Parathyroid adenoma (tissue), 2 donors: ENCODE data around the gene CCDC12.

Experiments
- H2AFZ ChIP-seq: fragments of 300-600 bp; sonication (generic); one replicate; pipeline ENCODE4 v1.7.0; 2017; ENCODE audit warnings: antibody characterized with exemption, mild to moderate bottlenecking
- H3K27ac ChIP-seq: fragments of 300-600 bp; sonication (generic); one replicate; pipeline ENCODE4 v1.7.0; 2017
- H3K27me3 ChIP-seq: fragments of 300-600 bp; sonication (generic); one replicate; pipeline ENCODE4 v1.7.0; 2017; ENCODE audit warnings: low read length; ENCODE audit not compliant: control insufficient read depth, insufficient read depth
- H3K36me3 ChIP-seq: fragments of 300-600 bp; sonication (generic); one replicate; pipeline ENCODE4 v1.7.0; 2017; ENCODE audit warnings: low read length; ENCODE audit not compliant: control insufficient read depth, insufficient read depth
- H3K4me1 ChIP-seq: fragments of 300-600 bp; sonication (generic); one replicate; pipeline ENCODE4 v1.7.0; 2017; ENCODE audit warnings: control low read depth
- H3K4me2 ChIP-seq: fragments of 300-600 bp; sonication (generic); one replicate; pipeline ENCODE4 v1.7.0; 2017; ENCODE audit warnings: low read length
- H3K4me3 ChIP-seq: fragments of 300-600 bp; sonication (generic); one replicate; pipeline ENCODE4 v1.7.0; 2017; ENCODE audit warnings: low read depth, low read length
- H3K79me2 ChIP-seq: fragments of 300-600 bp; sonication (generic); one replicate; pipeline ENCODE4 v1.7.0; 2017; ENCODE audit warnings: control low read depth
- H3K9ac ChIP-seq: fragments of 300-600 bp; sonication (generic); one replicate; pipeline ENCODE4 v1.7.0; 2017; ENCODE audit warnings: mild to moderate bottlenecking
- H3K9me3 ChIP-seq: fragments of 300-600 bp; sonication (generic); one replicate; pipeline ENCODE4 v1.7.0; 2017; ENCODE audit warnings: low read length; ENCODE audit not compliant: control insufficient read depth
- CTCF ChIP-seq: fragments of 300-600 bp; sonication (generic); IDR thresholded peaks from one replicate; pipeline ENCODE4 v1.7.0; 2017; ENCODE audit warnings: antibody characterized with exemption, mild to moderate bottlenecking
- donor health status: primary hyperparathyroidism.

Gene CCDC12

GRCh38 chr3:46905661-46906451 lies 70.7 kb downstream of the CCDC12 start:
- peaks cover 4% of the 10 kb centered on the region for H3K4me1 ChIP-seq
- TF ChIP-seq CTCF, result no peak
- no peaks in the 10 kb centered on the region for H3K36me3 ChIP-seq
- H2AFZ ChIP-seq, result no peak overlapping the region
- H3K4me2 ChIP-seq, result no peak overlapping the region
- H3K9me3 ChIP-seq, result no peaks in the 10 kb centered on the region
- no peaks in the 10 kb centered on the region for H3K79me2 ChIP-seq
- H3K9ac ChIP-seq, result no peak overlapping the region
- no peak overlapping the region for H3K4me3 ChIP-seq
- H3K27ac ChIP-seq, result no peak overlapping the region
- H3K27me3 ChIP-seq, result no peaks in the 10 kb centered on the region

GRCh38 chr3:46905213-46905560 lies 71.4 kb downstream of the CCDC12 start:
- no peak overlapping the region for H3K4me3 ChIP-seq
- no peaks in the 10 kb centered on the region for H3K27me3 ChIP-seq
- no peak overlapping the region for H3K27ac ChIP-seq
- no peaks in the 10 kb centered on the region for H3K79me2 ChIP-seq
- no peak overlapping the region for H3K9ac ChIP-seq
- H3K4me2 ChIP-seq, result no peak overlapping the region
- H2AFZ ChIP-seq, result no peak overlapping the region
- TF ChIP-seq CTCF, result no peak
- H3K4me1 ChIP-seq, result peaks cover 4% of the 10 kb centered on the region
- no peaks in the 10 kb centered on the region for H3K9me3 ChIP-seq
- H3K36me3 ChIP-seq, result no peaks in the 10 kb centered on the region

GRCh38 chr3:46904303-46905212 lies 72.0 kb downstream of the CCDC12 start:
- no peak overlapping the region for H3K4me3 ChIP-seq
- H3K9me3 ChIP-seq, result no peaks in the 10 kb centered on the region
- H3K79me2 ChIP-seq, result no peaks in the 10 kb centered on the region
- H3K4me1 ChIP-seq, result peaks cover 4% of the 10 kb centered on the region
- TF ChIP-seq CTCF, result no peak
- no peak overlapping the region for H3K9ac ChIP-seq
- H3K27me3 ChIP-seq, result no peaks in the 10 kb centered on the region
- no peak overlapping the region for H3K4me2 ChIP-seq
- no peaks in the 10 kb centered on the region for H3K36me3 ChIP-seq
- H3K27ac ChIP-seq, result no peak overlapping the region
- H2AFZ ChIP-seq, result no peak overlapping the region

- Histone ChIP-seq H3K79me2 (no peaks in the 10 kb centered on the region), H3K27ac (no peak overlapping the region)
- TF ChIP-seq CTCF, result no peak
Measured at GRCh38 chr3:46903341-46904302, 72.9 kb downstream of the CCDC12 start.

More at GRCh38 chr3:46903341-46904302, 72.9 kb downstream of the CCDC12 start:
- no peaks in the 10 kb centered on the region for H3K27me3 ChIP-seq
- H3K9ac ChIP-seq, result no peak overlapping the region
- H3K9me3 ChIP-seq, result no peaks in the 10 kb centered on the region
- no peaks in the 10 kb centered on the region for H3K36me3 ChIP-seq
- no peak overlapping the region for H3K4me3 ChIP-seq
- no peak overlapping the region for H2AFZ ChIP-seq
- no peaks in the 10 kb centered on the region for H3K4me1 ChIP-seq
- H3K4me2 ChIP-seq, result no peak overlapping the region
